DOHH2 (cell line): ENCODE data around the gene HMGN2.

Experiments
- H3F3A ChIP-seq: fragments of 200-600 bp; sonication (generic), shearing (Covaris generic); 2 replicates; pipeline ENCODE4 v1.6.0; 2016; ENCODE audit warnings: antibody characterized with exemption, mild to moderate bottlenecking; ENCODE audit not compliant: control insufficient read depth, insufficient read depth
- H3K27ac ChIP-seq: fragments of 200-600 bp; sonication (generic); 2 replicates; pipeline ENCODE4 v1.5.1; 2014; ENCODE audit warnings: low read depth, mild to moderate bottlenecking, low read length, moderate library complexity
- H3K27me3 ChIP-seq: fragments of 200-600 bp; sonication (generic); 2 replicates; pipeline ENCODE4 v1.6.1; 2014; ENCODE audit warnings: mild to moderate bottlenecking, low read length, mixed read lengths; ENCODE audit not compliant: control insufficient read depth
- H3K36me3 ChIP-seq: fragments of 200-600 bp; sonication (generic); 2 replicates; pipeline ENCODE4 v1.6.1; 2014; ENCODE audit warnings: mild to moderate bottlenecking, low read length, moderate library complexity, mixed read lengths; ENCODE audit not compliant: control insufficient read depth
- H3K4me1 ChIP-seq: fragments of 200-600 bp; sonication (generic); 2 replicates; pipeline ENCODE4 v1.6.1; 2014; ENCODE audit warnings: mild to moderate bottlenecking, low read length, mixed read lengths; ENCODE audit not compliant: control insufficient read depth
- H3K4me2 ChIP-seq: fragments of 200-600 bp; sonication (generic); 2 replicates; pipeline ENCODE4 v1.6.0; 2014; ENCODE audit warnings: mild to moderate bottlenecking, low read length, moderate library complexity
- H3K4me3 ChIP-seq: fragments of 200-600 bp; sonication (generic); 2 replicates; pipeline ENCODE4 v1.5.1; 2014; ENCODE audit warnings: mild to moderate bottlenecking, low read length, mixed read lengths
- H3K79me2 ChIP-seq: fragments of 200-600 bp; sonication (generic); 2 replicates; pipeline ENCODE4 v1.6.1; 2014; ENCODE audit warnings: mild to moderate bottlenecking, low read length, mixed read lengths; ENCODE audit not compliant: control insufficient read depth
- H3K9me2 ChIP-seq: fragments of 200-600 bp; sonication (generic); replicated peaks from 2 replicates; pipeline ENCODE4 v1.6.1; 2014; ENCODE audit warnings: mild to moderate bottlenecking, low read length, mixed read lengths; ENCODE audit not compliant: control insufficient read depth
- H3K9me3 ChIP-seq: fragments of 200-600 bp; sonication (generic); 2 replicates; pipeline ENCODE4 v1.6.1; 2014; ENCODE audit warnings: antibody characterized with exemption, low read length, mixed read lengths; ENCODE audit not compliant: control insufficient read depth, insufficient read depth
- H4K20me1 ChIP-seq: fragments of 200-600 bp; sonication (generic); 2 replicates; pipeline ENCODE4 v1.6.0; 2014; ENCODE audit warnings: low read depth, mild to moderate bottlenecking, antibody characterized with exemption, low read length, moderate library complexity; ENCODE audit not compliant: control insufficient read depth, insufficient read depth
- EZH2phosphoT487 ChIP-seq: fragments of 200-600 bp; sonication (generic); IDR thresholded peaks from 2 replicates; pipeline ENCODE4 v1.6.1; 2017; ENCODE audit warnings: borderline replicate concordance, mild to moderate bottlenecking, antibody characterized with exemption, low read length, moderate library complexity, mixed read lengths
- TF ChIP-seq, protein P1 (sequence below): fragments of 200-600 bp; sonication (generic); IDR thresholded peaks from one replicate; pipeline ENCODE4 v1.5.1; 2014; ENCODE audit warnings: antibody characterized with exemption, mild to moderate bottlenecking, low read depth, low read length; ENCODE audit not compliant: poor library complexity, severe bottlenecking

Gene HMGN2

DNA sequence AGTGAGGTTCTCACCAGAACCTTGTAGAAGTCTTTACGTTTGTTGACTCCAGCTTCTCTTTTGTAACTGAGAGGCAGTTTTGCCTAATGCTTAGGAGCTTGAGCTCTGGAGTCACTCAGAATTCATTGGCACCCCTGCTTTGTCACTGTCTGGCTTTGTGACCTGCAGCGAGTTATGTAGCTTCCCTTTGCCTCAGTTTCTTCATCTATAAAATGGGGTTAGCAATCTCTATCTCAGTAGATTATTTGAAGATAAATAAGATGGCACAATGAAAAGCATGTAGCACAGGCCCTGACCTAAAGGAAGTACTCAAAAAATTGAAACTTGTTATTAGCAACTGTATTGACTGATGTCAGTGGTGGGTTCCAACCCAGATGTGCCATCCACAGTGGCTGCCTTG, 32.0 kb upstream of the HMGN2 start:
- H3K79me2 ChIP-seq: no peaks in the 10 kb centered on the region
- H3K9me3 ChIP-seq: no peaks in the 10 kb centered on the region
- H3F3A ChIP-seq: no peaks in the 10 kb centered on the region
- H3K4me1 ChIP-seq: no peaks in the 10 kb centered on the region
- no peaks in the 10 kb centered on the region for H4K20me1 ChIP-seq
- no peaks in the 10 kb centered on the region for H3K9me2 ChIP-seq
- no peak overlapping the region for H3K4me2 ChIP-seq
- peaks cover 70% of the 10 kb centered on the region for H3K36me3 ChIP-seq
- TF ChIP-seq, protein P1, sequence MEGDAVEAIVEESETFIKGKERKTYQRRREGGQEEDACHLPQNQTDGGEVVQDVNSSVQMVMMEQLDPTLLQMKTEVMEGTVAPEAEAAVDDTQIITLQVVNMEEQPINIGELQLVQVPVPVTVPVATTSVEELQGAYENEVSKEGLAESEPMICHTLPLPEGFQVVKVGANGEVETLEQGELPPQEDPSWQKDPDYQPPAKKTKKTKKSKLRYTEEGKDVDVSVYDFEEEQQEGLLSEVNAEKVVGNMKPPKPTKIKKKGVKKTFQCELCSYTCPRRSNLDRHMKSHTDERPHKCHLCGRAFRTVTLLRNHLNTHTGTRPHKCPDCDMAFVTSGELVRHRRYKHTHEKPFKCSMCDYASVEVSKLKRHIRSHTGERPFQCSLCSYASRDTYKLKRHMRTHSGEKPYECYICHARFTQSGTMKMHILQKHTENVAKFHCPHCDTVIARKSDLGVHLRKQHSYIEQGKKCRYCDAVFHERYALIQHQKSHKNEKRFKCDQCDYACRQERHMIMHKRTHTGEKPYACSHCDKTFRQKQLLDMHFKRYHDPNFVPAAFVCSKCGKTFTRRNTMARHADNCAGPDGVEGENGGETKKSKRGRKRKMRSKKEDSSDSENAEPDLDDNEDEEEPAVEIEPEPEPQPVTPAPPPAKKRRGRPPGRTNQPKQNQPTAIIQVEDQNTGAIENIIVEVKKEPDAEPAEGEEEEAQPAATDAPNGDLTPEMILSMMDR: no peak
- TF ChIP-seq EZH2phosphoT487: no peak
- H3K4me3 ChIP-seq: no peak overlapping the region
- no peak overlapping the region for H3K27ac ChIP-seq
- no peaks in the 10 kb centered on the region for H3K27me3 ChIP-seq

DNA sequence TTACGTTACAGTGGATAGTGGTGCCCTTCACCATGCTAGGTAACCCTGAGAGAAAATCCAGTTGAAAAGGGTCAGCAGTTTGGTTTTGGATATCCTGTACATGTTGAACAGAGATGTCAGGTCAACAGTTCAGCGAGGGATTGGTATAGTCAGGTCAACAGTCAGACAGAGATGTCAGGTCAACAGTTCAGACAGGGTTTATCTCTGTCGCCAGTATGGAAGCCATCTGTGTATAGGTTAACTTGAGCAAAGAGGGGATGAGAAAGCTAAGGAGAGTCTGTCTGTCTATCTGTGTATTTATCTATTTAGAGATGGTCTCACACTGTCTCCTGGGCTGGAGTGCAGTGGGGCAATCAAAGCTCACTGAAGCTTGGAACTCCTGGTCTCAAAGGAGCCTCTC, 22.4 kb upstream of the HMGN2 start:
- Histone ChIP-seq H3K79me2 (no peaks in the 10 kb centered on the region), H3K9me2 (no peaks in the 10 kb centered on the region), H3K4me1 (peaks cover 20% of the 10 kb centered on the region), H3F3A (0 out of 2 replicates have a peak, but pooled peaks cover 3% of the 10 kb centered on the region), H4K20me1 (no peaks in the 10 kb centered on the region), H3K4me2 (no peak overlapping the region), H3K27me3 (no peaks in the 10 kb centered on the region), H3K36me3 (peaks cover 54% of the 10 kb centered on the region), H3K4me3 (no peak overlapping the region), H3K27ac (no peak overlapping the region), H3K9me3 (no peaks in the 10 kb centered on the region)
- no peak for TF ChIP-seq EZH2phosphoT487
- TF ChIP-seq, protein P1: no peak

DNA sequence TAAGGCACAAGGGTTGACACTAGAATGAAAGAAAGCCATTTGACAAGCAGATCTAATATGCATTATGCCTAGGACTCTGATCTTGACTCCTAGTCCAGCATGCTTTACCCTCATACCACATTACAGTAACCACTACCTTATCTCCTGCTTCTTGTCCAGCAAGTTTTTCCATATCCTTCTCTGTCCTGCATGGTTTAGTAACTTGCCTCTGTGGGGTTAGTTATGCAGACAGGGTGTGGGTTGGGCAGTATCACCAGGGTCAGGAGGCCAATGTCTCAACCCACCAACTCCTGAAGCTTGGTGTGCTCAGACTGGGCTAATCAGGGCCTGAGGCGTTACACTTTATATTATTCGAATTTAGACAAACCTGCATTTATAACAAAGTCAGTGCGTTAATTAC, 21.3 kb upstream of the HMGN2 start:
- peaks cover 52% of the 10 kb centered on the region for H3K36me3 ChIP-seq
- H3K27me3 ChIP-seq: no peaks in the 10 kb centered on the region
- TF ChIP-seq, protein P1: no peak
- no peak for TF ChIP-seq EZH2phosphoT487
- 0 out of 2 replicates have a peak, but pooled peaks cover 3% of the 10 kb centered on the region for H3F3A ChIP-seq
- H4K20me1 ChIP-seq: no peaks in the 10 kb centered on the region
- peaks cover 20% of the 10 kb centered on the region for H3K4me1 ChIP-seq
- no peak overlapping the region for H3K27ac ChIP-seq
- H3K9me3 ChIP-seq: no peaks in the 10 kb centered on the region
- no peaks in the 10 kb centered on the region for H3K79me2 ChIP-seq
- no peak overlapping the region for H3K4me2 ChIP-seq
- H3K4me3 ChIP-seq: no peak overlapping the region
- no peaks in the 10 kb centered on the region for H3K9me2 ChIP-seq
